Tibial nerve (tissue), 4 donors: ENCODE results near the gene ABCA4. TPM values are rescaled to one million over a fixed set of nuclear protein-coding genes. Genes with fewer than 3 reads are reported as not detected.

Source experiments
- DNase-seq, 2 donors: peaks; one replicate each; pipeline ENCODE4 v3.0.0-alpha.2; 2019; ENCODE audit warnings: low spot score in 2 of 2
- H3K27ac ChIP-seq, 4 donors: fragments of 200-600 bp; sonication (generic) in 3 of 4; one replicate each; pipeline ENCODE4 v1.5.1; 2017 to 2019; ENCODE audit warnings: mild to moderate bottlenecking in 1 of 4
- H3K27me3 ChIP-seq, 2 donors: fragments of 200-600 bp; sonication (generic) in 1 of 2; one replicate each; pipeline versions ENCODE4 v1.5.1 to v1.6.0; 2017 to 2019
- H3K36me3 ChIP-seq, 3 donors: fragments of 200-600 bp; sonication (generic); one replicate each; pipeline ENCODE4 v1.5.1; 2018 to 2019
- H3K4me1 ChIP-seq, 4 donors: fragments of 200-600 bp; sonication (generic) in 3 of 4; one replicate each; pipeline ENCODE4 v1.5.1; 2017 to 2019
- H3K4me3 ChIP-seq, 4 donors: fragments of 200-600 bp; sonication (generic) in 3 of 4; one replicate each; pipeline ENCODE4 v1.5.1; 2017 to 2019; ENCODE audit warnings: mild to moderate bottlenecking in 1 of 4, moderate library complexity in 1 of 4
- H3K9me3 ChIP-seq, 4 donors: fragments of 200-600 bp; sonication (generic) in 3 of 4; one replicate each; pipeline ENCODE4 v1.5.1; 2017 to 2019
- EP300 ChIP-seq, 2 donors: sonication (generic); formaldehyde crosslinking; IDR thresholded peaks; one replicate each; pipeline ENCODE4 v1.6.1; 2017; ENCODE audit warnings: antibody characterized with exemption in 2 of 2, mild to moderate bottlenecking in 1 of 2
- POLR2A ChIP-seq, 2 donors: fragments of 450-650 bp; IDR thresholded peaks; one replicate each; pipeline ENCODE4 v1.6.1; 2017; ENCODE audit warnings: antibody characterized with exemption in 2 of 2, mild to moderate bottlenecking in 2 of 2, moderate library complexity in 2 of 2
- WGBS, 2 donors: methylation state at CpG; one replicate each; pipeline ENCODE4 v1.1.5; 2018; 5-methylcytosine and 5-hydroxymethylcytosine counted together
- total RNA-seq, 4 donors: library from RNA; depleted of rRNA; stranded (reverse); fragments of >200 nt; gene quantifications; one replicate each; pipeline ENCODE4 v1.1.0, GENCODE V29; 2016
- TF ChIP-seq, protein P1 (sequence below), 5 experiments: fragments of 200-600 bp in 3 of 5; fragments of 450-650 bp in 2 of 5; sonication (generic) in 3 of 5; IDR thresholded peaks; one replicate each; pipeline ENCODE4 v1.5.1; 2016 to 2019; ENCODE audit warnings: antibody characterized with exemption in 5 of 5, mild to moderate bottlenecking in 3 of 5, moderate library complexity in 2 of 5

ABCA4 gene
- total RNA-seq, 4 donors from 2014 or later = 0.20 to 0.21 TPM; not detected in 2

DNA sequence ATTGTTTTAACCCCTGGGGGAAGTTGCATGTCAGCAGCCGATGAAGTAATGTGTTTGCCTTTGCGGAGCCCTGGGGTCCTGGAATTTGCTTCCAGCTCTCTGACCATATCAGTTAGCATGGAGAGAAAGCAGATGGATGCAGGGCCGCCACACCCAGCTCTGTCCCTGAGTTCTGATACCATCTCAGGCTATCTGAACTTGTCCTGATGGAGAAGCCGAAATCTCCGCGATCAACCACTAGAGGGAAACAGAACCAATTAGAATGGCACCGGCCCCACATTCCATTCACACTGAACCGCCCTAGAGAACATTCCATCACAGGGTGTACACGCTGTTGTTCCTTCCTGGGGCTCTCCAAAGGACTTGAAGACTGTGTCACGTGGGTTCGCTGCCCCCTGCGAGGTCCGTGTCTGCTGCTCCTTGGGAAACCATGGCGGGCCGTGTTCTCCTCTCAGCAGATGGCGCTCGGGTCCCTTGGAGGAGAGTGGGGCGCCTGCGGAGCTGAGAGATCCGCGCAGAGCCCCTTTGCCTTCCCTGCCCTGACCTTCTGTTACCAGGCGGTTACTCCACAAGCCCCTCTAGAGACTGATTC, 75.4 kb downstream of the ABCA4 start:
- Histone ChIP-seq H3K27ac (peak overlapping the region; percentile 23 to 88 (median 71)), H3K4me1 (peaks cover 3 to 66% (median 24%) of the 10 kb centered on the region in 4 donors), H3K27me3 (no peaks in the 10 kb centered on the region), H3K9me3 (no peaks in the 10 kb centered on the region), H3K4me3 (peak overlapping the region in 2 of 4 donors; percentile 7 to 10), H3K36me3 (no peaks in the 10 kb centered on the region)
- TF ChIP-seq POLR2A (IDR thresholded peaks at IDR 0.05) (no peak), EP300 (IDR thresholded peaks at IDR 0.05) (peak; percentile 50 to 87)
- TF ChIP-seq, protein P1, sequence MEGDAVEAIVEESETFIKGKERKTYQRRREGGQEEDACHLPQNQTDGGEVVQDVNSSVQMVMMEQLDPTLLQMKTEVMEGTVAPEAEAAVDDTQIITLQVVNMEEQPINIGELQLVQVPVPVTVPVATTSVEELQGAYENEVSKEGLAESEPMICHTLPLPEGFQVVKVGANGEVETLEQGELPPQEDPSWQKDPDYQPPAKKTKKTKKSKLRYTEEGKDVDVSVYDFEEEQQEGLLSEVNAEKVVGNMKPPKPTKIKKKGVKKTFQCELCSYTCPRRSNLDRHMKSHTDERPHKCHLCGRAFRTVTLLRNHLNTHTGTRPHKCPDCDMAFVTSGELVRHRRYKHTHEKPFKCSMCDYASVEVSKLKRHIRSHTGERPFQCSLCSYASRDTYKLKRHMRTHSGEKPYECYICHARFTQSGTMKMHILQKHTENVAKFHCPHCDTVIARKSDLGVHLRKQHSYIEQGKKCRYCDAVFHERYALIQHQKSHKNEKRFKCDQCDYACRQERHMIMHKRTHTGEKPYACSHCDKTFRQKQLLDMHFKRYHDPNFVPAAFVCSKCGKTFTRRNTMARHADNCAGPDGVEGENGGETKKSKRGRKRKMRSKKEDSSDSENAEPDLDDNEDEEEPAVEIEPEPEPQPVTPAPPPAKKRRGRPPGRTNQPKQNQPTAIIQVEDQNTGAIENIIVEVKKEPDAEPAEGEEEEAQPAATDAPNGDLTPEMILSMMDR (IDR thresholded peaks at IDR 0.05) = peak; percentile 43 to 91 (median 73)
- peak; percentile 91 to 95 for DNase-seq
- 10 to 15% methylated on average over 22 of the region's 22 CpGs for WGBS, 2 donors

DNA sequence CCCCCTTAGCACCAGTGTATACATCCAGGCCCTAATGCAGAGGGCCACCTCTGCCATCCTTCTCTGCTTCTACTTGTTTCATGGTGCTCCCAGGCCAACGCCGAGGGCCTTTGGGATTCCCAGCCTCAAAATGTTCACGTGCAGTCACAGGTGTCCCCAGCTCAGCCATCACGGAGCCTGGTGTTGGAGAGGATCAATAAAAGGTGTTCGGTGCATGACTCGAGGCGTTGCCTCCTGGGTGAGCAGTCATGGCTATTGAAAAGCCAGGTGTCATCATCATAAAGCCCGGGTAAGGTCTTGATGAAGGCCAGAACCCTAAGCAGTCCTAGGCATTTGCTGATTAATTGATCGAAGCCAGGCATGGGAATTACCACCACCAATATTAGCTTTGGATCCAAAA, 76.1 kb downstream of the ABCA4 start:
- Histone ChIP-seq H3K9me3 (no peaks in the 10 kb centered on the region), H3K4me1 (peaks cover 3 to 69% (median 24%) of the 10 kb centered on the region in 4 donors), H3K27ac (peak overlapping the region; percentile 52 to 88 (median 71)), H3K36me3 (no peaks in the 10 kb centered on the region), H3K4me3 (no peak overlapping the region), H3K27me3 (no peaks in the 10 kb centered on the region)
- no peak for DNase-seq
- 81 to 87% methylated on average over 9 of the region's 9 CpGs for WGBS, 2 donors
- TF ChIP-seq, protein P1 (IDR thresholded peaks at IDR 0.05) = no peak
- no peak for TF ChIP-seq EP300 (IDR thresholded peaks at IDR 0.05)
- TF ChIP-seq POLR2A (IDR thresholded peaks at IDR 0.05) = no peak

DNA sequence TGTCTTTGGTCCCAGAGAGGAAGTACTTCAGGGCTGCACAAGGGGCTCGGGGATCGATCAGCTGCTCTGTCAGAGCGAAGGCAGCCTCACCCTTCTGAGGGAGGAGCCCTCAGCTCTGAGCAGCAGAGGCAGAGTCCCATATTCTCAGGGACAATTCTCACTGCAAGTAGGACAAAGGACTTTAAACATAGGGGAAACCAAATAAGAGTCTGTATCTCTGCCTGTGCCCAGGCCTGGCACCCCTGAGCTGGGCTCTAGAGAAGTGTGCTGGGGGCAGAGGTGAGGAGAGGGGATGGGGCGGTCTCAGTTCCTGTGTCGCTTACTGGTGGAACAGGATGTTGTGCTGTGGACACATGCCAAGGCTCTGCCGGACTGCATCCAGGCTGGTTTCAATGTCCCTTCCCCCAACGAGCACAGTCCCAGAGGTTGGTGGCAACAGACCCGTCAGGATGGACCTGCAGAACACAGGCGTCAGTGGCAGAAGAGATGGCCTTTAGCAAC, 76.6 kb downstream of the ABCA4 start:
- DNase-seq = no peak
- Histone ChIP-seq H3K36me3 (no peaks in the 10 kb centered on the region), H3K27me3 (no peaks in the 10 kb centered on the region), H3K27ac (peak overlapping the region; percentile 5 to 88 (median 68)), H3K4me3 (peak overlapping the region in 1 of 4 donors; percentile 18), H3K9me3 (no peaks in the 10 kb centered on the region), H3K4me1 (peaks cover 3 to 69% (median 24%) of the 10 kb centered on the region in 4 donors)
- WGBS, 2 donors = 30 to 31% methylated on average over 9 of the region's 9 CpGs
- TF ChIP-seq EP300 (IDR thresholded peaks at IDR 0.05) (no peak), POLR2A (IDR thresholded peaks at IDR 0.05) (no peak)
- TF ChIP-seq, protein P1 (IDR thresholded peaks at IDR 0.05) = no peak

DNA sequence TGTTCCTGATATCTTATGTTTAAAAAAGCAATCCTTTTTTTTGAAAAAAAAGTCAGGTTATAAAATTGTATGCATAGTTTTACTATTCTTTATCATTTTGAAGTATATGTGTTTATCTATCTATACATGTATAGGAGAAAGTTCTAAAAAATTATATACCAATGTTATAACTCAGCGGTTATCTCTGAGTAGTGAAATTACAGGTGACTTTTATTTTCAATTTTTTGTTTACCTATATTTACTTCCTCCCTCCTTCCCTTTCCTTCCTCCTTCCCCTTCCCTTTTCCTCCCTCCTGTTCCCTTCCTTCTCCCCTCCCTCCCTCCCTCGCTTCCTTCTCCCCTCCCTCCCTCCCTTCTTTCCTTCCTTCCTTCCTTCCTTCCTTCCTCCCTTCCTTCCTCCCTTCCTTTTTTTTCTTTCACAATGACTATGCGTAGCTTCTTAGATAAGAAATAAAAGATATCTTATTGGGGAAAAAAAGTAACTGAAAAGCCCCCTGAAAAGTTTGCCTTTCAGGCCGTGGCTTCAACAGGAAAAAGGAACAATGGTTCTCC, 77.1 kb downstream of the ABCA4 start:
- H3K4me1 ChIP-seq = peaks cover 3 to 69% (median 21%) of the 10 kb centered on the region in 4 donors
- no peak for DNase-seq
- peak overlapping the region in 1 of 4 donors; percentile 18 for H3K4me3 ChIP-seq
- WGBS, 2 donors = 43 to 47% methylated on average over 4 of the region's 4 CpGs
- TF ChIP-seq POLR2A (IDR thresholded peaks at IDR 0.05) (no peak), EP300 (IDR thresholded peaks at IDR 0.05) (no peak)
- TF ChIP-seq, protein P1 (IDR thresholded peaks at IDR 0.05) = no peak
- H3K27ac ChIP-seq = peak overlapping the region; percentile 5 to 88 (median 68)
- no peaks in the 10 kb centered on the region for H3K27me3 ChIP-seq
- no peaks in the 10 kb centered on the region for H3K36me3 ChIP-seq
- no peaks in the 10 kb centered on the region for H3K9me3 ChIP-seq

DNA sequence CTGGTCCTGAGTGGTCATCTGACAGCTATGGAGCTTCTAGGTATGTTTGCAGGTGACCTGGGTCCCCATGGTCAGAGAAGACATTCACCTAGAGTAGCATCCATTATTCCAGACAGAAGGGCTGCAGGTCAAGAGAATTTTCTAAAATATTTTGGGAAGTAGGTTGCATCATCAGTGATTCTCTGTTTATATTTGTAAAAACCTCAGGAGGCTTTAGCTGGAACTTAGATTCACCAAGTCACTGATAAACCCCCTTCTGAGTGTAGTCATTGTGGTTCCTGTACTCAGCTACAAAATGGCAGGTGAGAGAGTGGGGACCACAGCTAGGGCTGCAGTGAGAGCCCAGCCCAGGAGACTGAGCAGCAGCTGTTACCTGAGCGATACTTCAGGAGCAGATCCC, 78.6 kb downstream of the ABCA4 start:
- Histone ChIP-seq H3K27me3 (no peaks in the 10 kb centered on the region), H3K4me1 (peaks cover 3 to 66% (median 15%) of the 10 kb centered on the region in 4 donors), H3K27ac (no peak overlapping the region), H3K36me3 (no peaks in the 10 kb centered on the region), H3K9me3 (no peaks in the 10 kb centered on the region), H3K4me3 (no peak overlapping the region)
- 93 to 100% methylated on average over 1 of the region's 1 CpG for WGBS, 2 donors
- no peak for TF ChIP-seq EP300 (IDR thresholded peaks at IDR 0.05)
- no peak for TF ChIP-seq POLR2A (IDR thresholded peaks at IDR 0.05)
- TF ChIP-seq, protein P1 (IDR thresholded peaks at IDR 0.05) = no peak
- DNase-seq = no peak
